GM04503 (cell line): ENCODE data around the gene NUDT5.
A peak's percentile ranks its signal among the peaks of the same experiment; 100 is the strongest.
"Not testable (repeated sequence)": the region's sequence is repeated elsewhere in the genome, so short reads cannot be mapped to it uniquely, and the experiment has no call there.

Experiments
- DNase-seq: peaks from one replicate; pipeline ENCODE4 v3.0.0-alpha.2; 2012; ENCODE audit warnings: low read depth

Gene NUDT5

GRCh38 chr10:12195603-12196506 lies at the start of gene NUDT5, which contains the start of gene CDC123:
TSS of gene NUDT5 (minus strand) at chr10:12195891. CDS start at chr10:12186291, 9,600 bp downstream.
TSS of gene CDC123 (plus strand) at chr10:12196188. CDS start at chr10:12196246, 58 bp downstream.
- peak; percentile 72 for DNase-seq

GRCh38 chr10:12243864-12244620 lies 48.4 kb upstream of the NUDT5 start:
- no peak for DNase-seq

GRCh38 chr10:12241810-12242529 lies 46.3 kb upstream of the NUDT5 start:
- no peak for DNase-seq

GRCh38 chr10:12238821-12239220 lies 43.1 kb upstream of the NUDT5 start:
- no peak for DNase-seq

- DNase-seq, result no peak
Measured at GRCh38 chr10:12237265-12238220, 41.9 kb upstream of the NUDT5 start.

GRCh38 chr10:12235796-12236195 lies 40.1 kb upstream of the NUDT5 start:
- no peak for DNase-seq

- no peak for DNase-seq
Measured at GRCh38 chr10:12235116-12235694, 39.5 kb upstream of the NUDT5 start.

GRCh38 chr10:12234687-12235086 lies 39.0 kb upstream of the NUDT5 start:
- DNase-seq, result not testable (repeated sequence)

- DNase-seq, result no peak
Measured at GRCh38 chr10:12228851-12229250, 33.2 kb upstream of the NUDT5 start.

- not testable (repeated sequence) for DNase-seq
Measured at GRCh38 chr10:12226438-12226837, 30.7 kb upstream of the NUDT5 start.

GRCh38 chr10:12225444-12225843 lies 29.8 kb upstream of the NUDT5 start:
- DNase-seq, result no peak

GRCh38 chr10:12221323-12222298 lies 25.9 kb upstream of the NUDT5 start:
- no peak for DNase-seq

- DNase-seq, result no peak
Measured at GRCh38 chr10:12218991-12219390, 23.3 kb upstream of the NUDT5 start.

- no peak for DNase-seq
Measured at GRCh38 chr10:12214763-12215218, 19.1 kb upstream of the NUDT5 start.

- DNase-seq, result no peak
Measured at GRCh38 chr10:12214093-12214492, 18.4 kb upstream of the NUDT5 start.

GRCh38 chr10:12213621-12214020 lies 17.9 kb upstream of the NUDT5 start:
- DNase-seq, result no peak

- no peak for DNase-seq
Measured at GRCh38 chr10:12212454-12212853, 16.8 kb upstream of the NUDT5 start.

- no peak for DNase-seq
Measured at GRCh38 chr10:12208460-12208859, 12.8 kb upstream of the NUDT5 start.

GRCh38 chr10:12207114-12207513 lies 11.4 kb upstream of the NUDT5 start:
- no peak for DNase-seq
